HG03575 (cell line): Measurements from ENCODE around the gene GABRR2.
"Not testable (repeated sequence)": the region's sequence is repeated elsewhere in the genome, so short reads cannot be mapped to it uniquely, and the experiment has no call there.

Experiments
- ATAC-seq: cut with Tn5 transposase; IDR thresholded peaks from one replicate; pipeline ENCODE4 v1.9.1; 2021; ENCODE audit not compliant: unreplicated experiment, insufficient number of reproducible peaks, low FRiP score; ENCODE audit errors: extremely low read depth

The GABRR2 gene

DNA sequence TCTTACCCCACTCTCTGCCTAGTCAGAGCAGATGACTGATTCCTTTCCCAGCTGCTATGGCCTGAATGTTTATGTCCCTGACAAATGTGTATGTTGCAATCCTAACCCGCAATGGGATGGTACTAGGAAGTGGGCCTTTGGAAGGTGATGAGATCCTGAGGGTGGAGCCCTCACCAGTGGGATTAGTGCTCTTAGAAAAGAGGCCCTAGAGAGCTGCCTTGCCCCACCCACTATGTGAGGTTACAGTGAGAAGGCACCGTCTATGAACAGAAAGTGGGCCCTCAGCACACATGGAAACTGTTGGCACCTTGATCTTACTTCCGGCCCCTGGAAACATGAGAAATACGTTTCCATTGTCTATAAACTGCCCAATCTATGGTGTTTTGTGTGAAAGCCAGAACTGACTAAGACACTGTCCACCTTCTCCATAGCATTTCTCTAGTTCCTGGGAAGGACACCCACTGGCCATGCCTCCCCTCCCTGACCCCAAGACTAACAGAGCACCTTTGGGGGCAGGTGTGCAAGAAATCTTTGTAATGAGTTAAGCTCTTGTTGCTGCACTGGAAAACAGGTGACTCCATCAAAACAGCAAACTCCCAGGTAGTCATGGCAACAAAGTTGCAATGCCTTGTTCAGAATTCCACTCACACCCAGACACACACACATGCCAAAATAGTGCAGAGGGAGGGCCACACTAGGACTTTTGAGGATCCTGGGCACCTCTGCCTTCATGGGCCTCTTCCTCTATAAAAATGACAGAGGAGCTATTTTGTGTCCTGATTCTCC, 16.2 kb downstream of the GABRR2 start:
- no peak for ATAC-seq

- ATAC-seq = peak; percentile 73
Observed at GRCh38 chr6:89297695-89298351, 17.3 kb downstream of the GABRR2 start.

DNA sequence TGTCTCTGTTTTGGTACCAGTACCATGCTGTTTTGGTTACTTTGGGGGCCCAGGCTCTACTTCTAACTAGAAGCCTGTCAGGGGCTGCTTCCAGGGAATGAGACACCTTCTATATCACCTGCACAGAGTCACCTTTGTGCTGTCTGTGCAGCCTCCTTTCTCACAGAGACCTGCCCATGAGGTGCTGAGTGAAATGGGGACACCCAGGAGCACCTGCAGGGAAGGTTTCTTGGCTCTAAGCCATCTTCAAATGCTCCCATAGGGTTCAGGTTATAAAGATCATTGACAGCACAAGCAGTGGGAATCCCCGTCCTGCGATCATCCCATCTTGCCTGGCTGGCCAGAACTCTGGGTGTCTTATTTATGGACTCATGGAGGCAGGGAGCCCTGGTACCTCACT, 19.1 kb downstream of the GABRR2 start:
- no peak for ATAC-seq

GRCh38 chr6:89295116-89295515, 20.0 kb downstream of the GABRR2 start:
- not testable (repeated sequence) for ATAC-seq

DNA sequence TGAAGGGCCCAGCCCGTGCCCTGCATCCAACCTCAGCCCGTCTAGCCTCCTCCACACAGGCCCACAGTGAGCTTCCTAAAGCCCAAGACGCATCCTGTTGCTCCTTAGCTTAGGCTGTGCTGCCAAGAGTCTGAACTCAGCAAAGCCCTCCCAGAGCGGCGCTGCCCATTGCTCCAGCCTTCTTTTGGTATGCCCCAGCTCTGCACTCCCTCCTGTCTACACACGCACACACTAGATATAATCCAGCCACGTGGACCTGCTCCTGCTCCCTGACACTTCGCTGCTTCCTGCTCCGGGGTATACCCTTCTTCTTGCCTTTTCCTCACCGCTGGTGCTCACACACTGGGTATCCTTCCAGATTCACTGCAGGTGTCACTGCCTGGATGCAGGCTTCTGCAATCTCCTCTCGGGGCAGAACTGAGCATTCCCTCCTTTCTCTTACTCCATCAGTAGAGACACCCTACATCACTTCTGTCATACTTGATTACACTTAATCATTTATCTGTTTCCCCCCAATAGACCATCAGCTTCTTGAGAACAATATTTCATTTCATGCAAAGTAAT, 23.8 kb downstream of the GABRR2 start:
- no peak for ATAC-seq

DNA sequence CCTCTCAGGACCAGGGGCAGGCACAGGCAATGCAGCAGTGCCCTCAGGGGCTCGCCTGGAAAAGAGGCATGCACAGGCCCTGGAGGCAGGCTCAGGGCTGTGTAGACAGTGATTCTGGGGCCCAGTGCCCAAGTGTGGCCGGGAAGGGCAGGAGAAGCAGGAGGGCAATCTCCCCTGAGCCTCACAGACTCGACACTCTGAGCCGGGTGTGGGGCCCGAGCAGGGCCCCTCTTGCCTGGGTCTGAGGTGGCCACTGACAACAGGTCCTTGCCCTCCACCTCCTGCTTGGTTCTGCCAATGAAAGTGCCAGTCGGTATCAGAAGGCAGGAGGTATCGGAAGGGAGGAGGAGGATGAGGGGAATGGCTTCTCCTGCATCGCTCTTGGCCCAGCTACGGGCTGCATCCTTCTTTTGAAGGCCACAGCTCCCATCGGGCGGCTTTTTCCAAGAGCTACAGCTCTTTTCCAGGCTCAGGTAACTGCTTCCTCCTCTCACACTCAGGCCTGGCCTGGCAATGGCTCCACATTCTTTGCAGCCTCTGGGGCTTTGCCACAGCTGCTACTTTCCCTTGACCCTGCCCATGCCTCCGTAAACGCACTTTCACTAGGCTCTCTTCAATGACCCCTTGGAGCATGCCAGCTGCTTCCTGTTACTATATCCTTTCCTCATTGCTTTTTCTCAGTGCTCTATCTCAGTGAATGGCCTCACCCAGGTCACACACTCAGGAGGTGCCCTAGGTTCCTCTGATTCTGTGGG, 24.5 kb downstream of the GABRR2 start:
- no peak for ATAC-seq

GRCh38 chr6:89289710-89290109, 25.4 kb downstream of the GABRR2 start:
- ATAC-seq = no peak

GRCh38 chr6:89287351-89288028, 27.6 kb downstream of the GABRR2 start:
- ATAC-seq = no peak

DNA sequence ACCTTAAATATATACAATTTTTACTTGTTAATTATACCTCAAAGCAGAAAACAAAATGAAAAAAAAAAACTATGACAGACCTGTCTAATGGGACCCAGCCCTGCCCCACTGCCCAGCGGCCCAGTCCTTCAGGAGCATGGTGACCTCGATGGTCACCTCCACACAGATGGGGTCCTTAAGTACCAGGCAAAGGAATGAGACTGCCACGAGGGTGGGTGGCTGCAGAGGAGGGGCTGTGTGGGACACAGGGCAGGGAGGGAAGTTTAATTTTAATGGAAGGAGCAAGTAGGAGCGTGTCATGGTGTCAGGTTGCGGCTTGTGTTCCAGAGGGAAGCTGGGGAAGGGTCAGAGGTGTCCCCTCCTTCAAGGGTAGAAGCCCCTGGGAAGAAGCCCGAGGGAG, 28.6 kb downstream of the GABRR2 start:
- no peak for ATAC-seq

DNA sequence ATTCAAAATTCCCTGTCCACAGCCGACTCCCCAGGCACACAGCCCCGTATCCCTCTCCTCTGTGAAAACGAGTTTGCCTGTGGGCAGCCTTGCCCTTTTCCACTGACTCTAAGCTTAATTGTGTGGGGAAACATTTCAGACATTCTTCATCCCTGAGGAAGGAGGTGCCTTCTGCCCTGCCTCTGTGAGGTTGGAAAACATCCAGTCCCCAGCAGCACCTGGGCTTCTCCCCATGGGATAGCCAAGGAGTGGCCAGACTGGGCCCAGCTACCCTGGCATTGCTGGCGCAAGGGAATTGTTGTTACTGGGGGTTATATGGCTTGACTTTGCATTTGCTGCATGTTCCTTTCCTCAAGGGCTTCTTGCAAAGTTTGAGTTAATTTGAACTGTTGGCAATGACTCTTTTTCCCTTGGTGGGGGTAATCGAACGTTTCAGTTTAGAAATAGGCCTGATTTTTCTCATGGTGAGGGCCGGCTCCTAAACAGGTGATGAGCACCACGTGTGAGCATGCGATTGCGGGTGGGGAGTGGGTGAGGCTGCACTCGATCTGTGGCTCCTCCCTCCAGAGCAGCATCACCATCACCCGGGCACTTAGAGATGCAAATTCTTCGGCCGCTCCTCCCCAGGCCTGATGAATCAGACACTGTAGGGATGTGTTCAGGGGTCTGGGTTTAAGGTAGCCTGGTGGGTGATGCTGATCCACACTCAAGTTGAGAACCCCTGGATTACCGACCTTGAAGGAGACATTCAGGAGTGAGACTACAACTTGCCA, 29.9 kb downstream of the GABRR2 start:
- ATAC-seq = no peak

- no peak for ATAC-seq
Observed at GRCh38 chr6:89284081-89284480, 31.0 kb downstream of the GABRR2 start.

DNA sequence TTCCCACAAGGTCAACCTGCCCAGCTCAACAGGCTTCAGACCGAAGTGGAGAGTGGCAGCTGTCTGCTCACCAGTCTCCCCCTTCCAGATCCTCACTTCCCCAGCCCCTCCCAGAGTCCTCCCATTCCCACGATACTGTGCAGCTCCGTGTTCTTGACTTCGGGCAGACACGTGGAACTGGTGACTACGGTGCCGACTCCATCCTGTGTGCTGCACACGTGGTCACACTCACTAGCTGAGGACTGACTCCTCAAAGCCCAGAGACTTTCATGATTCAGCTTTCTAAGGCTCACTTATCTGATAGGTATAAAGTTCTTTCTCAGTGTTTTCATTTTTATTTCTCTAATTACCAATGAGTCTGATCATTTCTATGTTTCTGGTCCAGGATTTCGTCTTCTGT, 32.4 kb downstream of the GABRR2 start:
- no peak for ATAC-seq

DNA sequence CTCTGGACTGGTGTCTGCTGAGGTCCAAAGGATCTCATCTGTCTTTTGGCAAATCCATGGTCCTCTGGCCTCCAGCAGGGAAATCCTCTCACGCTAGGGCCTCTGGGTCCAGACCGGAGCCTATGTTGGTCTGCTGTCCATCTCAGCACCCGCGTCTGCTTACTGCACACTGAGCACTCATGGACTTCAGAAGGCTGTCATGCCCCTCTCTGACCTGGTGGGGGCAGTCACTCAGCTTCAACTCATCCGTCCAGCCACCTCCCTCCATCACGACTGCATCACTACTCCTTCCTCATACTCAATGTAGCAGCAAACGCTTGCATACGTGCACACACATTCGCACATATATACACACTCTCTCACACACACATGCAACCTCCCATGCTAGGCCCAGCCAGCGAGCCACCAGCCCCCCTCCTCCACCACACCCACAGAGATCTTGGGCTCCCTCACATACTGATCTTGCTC, 33.3 kb downstream of the GABRR2 start:
- no peak for ATAC-seq

DNA sequence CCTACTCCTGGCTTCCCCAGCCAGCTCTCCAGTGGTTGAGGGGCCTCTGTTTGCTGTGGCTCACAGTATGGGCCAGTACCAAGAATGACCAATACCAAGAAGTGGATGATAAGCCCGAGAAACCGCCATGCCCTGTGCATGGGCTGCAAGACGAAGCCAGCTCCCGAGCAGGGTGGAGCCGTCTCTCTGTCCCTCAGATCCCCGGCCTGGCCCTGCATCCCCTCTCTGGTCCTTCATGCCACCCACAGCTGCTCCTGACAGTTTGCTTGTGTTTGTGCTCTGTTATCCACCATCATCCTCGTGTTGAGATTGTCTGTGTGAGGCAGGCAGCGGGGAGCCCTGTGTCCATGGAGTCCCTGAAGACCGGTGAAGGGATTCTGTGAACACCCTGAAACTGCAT, 36.1 kb downstream of the GABRR2 start:
- no peak for ATAC-seq

- ATAC-seq = no peak
Observed at GRCh38 chr6:89275900-89276299, 39.2 kb downstream of the GABRR2 start.

GRCh38 chr6:89273816-89274215, 41.3 kb downstream of the GABRR2 start:
- no peak for ATAC-seq

- ATAC-seq = no peak
Observed at GRCh38 chr6:89272596-89272995, 42.5 kb downstream of the GABRR2 start.

- ATAC-seq = no peak
Observed at GRCh38 chr6:89270951-89271721, 44.0 kb downstream of the GABRR2 start.
